Prostate gland (tissue), 2 donors: ENCODE data around the gene SLC4A11.

Experiments
- POLR2A ChIP-seq: fragments of 450-650 bp; IDR thresholded peaks from one replicate; pipeline ENCODE4 v1.6.1; 2016; ENCODE audit warnings: antibody characterized with exemption, mild to moderate bottlenecking
- TF ChIP-seq, protein P1 (sequence below), 4 experiments: fragments of 200-600 bp in 2 of 4; fragments of 450-650 bp in 2 of 4; sonication (generic) in 2 of 4; IDR thresholded peaks; 1 replicate in 3 of 4; 2 replicates in 1 of 4; pipeline ENCODE4 v1.5.1; 2016 to 2019; ENCODE audit warnings: antibody characterized with exemption in 4 of 4, mild to moderate bottlenecking in 2 of 4, moderate library complexity in 2 of 4

DNA sequence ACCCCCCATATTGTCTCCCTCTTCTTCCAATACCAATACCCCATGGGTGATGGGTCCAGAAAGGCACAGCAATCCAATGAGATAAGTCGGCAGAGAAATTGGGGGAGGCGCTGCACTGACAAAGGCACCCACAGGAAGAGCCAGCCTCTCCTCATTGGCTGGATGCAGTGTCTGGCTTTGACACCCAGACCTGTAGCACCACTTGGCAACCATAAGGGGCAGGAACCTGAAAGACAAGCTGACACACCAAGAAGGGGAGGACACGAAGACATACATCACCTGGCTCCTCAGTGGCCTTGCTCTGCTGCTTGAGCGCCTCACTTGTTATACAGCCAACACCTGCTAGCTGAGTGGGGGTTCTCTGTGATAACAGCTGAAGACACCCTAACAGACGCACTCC is 19.4 kb upstream of the SLC4A11 start:
- TF ChIP-seq POLR2A: no peak
- TF ChIP-seq, protein P1, sequence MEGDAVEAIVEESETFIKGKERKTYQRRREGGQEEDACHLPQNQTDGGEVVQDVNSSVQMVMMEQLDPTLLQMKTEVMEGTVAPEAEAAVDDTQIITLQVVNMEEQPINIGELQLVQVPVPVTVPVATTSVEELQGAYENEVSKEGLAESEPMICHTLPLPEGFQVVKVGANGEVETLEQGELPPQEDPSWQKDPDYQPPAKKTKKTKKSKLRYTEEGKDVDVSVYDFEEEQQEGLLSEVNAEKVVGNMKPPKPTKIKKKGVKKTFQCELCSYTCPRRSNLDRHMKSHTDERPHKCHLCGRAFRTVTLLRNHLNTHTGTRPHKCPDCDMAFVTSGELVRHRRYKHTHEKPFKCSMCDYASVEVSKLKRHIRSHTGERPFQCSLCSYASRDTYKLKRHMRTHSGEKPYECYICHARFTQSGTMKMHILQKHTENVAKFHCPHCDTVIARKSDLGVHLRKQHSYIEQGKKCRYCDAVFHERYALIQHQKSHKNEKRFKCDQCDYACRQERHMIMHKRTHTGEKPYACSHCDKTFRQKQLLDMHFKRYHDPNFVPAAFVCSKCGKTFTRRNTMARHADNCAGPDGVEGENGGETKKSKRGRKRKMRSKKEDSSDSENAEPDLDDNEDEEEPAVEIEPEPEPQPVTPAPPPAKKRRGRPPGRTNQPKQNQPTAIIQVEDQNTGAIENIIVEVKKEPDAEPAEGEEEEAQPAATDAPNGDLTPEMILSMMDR (IDR thresholded peaks at IDR 0.05): no peak
